Endodermal cell (in vitro differentiated cells): ENCODE results near the gene RWDD2A. TPM values are rescaled to one million over a fixed set of nuclear protein-coding genes. Genes with fewer than 3 reads are reported as not detected.

Source experiments
- DNase-seq: peaks from one replicate; pipeline ENCODE4 v3.0.0-alpha.2; 2017
- H3K27ac ChIP-seq: 2 replicates; pipeline ENCODE4 v1.5.1; 2013; ENCODE audit warnings: mild to moderate bottlenecking, low read depth, low read length, moderate library complexity
- H3K27me3 ChIP-seq: 2 replicates; pipeline ENCODE4 v1.6.1; 2013; ENCODE audit warnings: mild to moderate bottlenecking, low read length, moderate library complexity; ENCODE audit not compliant: insufficient read depth, control insufficient read depth, poor library complexity, severe bottlenecking
- H3K36me3 ChIP-seq: 2 replicates; pipeline ENCODE4 v1.7.0; 2013; ENCODE audit warnings: mild to moderate bottlenecking, low read length, moderate library complexity; ENCODE audit not compliant: control insufficient read depth, insufficient read depth
- H3K4me1 ChIP-seq: one replicate; pipeline ENCODE4 v1.7.0; 2013; ENCODE audit warnings: low read length; ENCODE audit not compliant: control insufficient read depth, insufficient read depth
- H3K4me3 ChIP-seq: 2 replicates; pipeline ENCODE4 v1.5.1; 2013; ENCODE audit warnings: mild to moderate bottlenecking, low read length, moderate library complexity
- H3K9ac ChIP-seq: 2 replicates; pipeline ENCODE4 v1.6.1; 2013; ENCODE audit warnings: mild to moderate bottlenecking, low read length, moderate library complexity; ENCODE audit not compliant: poor library complexity, severe bottlenecking; ENCODE audit errors: extremely low read depth
- H3K9me3 ChIP-seq: 2 replicates; pipeline ENCODE4 v1.6.1; 2013; ENCODE audit warnings: mild to moderate bottlenecking, low read length, moderate library complexity; ENCODE audit not compliant: control insufficient read depth
- H3K27ac Mint-ChIP-seq: 2 replicates; pipeline ENCODE4 v1.8.0; 2020; ENCODE audit warnings: mixed read lengths
- H3K27me3 Mint-ChIP-seq: 2 replicates; pipeline ENCODE4 v1.8.0; 2021; ENCODE audit warnings: mild to moderate bottlenecking, mixed read lengths; ENCODE audit not compliant: insufficient read depth
- H3K36me3 Mint-ChIP-seq: 2 replicates; pipeline ENCODE4 v1.8.0; 2020; ENCODE audit warnings: low read depth, mixed read lengths
- H3K4me1 Mint-ChIP-seq: 2 replicates; pipeline ENCODE4 v1.8.0; 2020; ENCODE audit warnings: mixed read lengths
- H3K4me3 Mint-ChIP-seq: 2 replicates; pipeline ENCODE4 v1.8.0; 2020; ENCODE audit warnings: mild to moderate bottlenecking, moderate library complexity, mixed read lengths
- H3K9me3 Mint-ChIP-seq: 2 replicates; pipeline ENCODE4 v1.8.0; 2020; ENCODE audit warnings: mild to moderate bottlenecking, mixed read lengths
- CTCF ChIP-seq: fragments of 200-600 bp; sonication (generic); conservative IDR thresholded peaks from 2 replicates; pipeline ENCODE4 v1.5.0; 2021; ENCODE audit warnings: antibody characterized with exemption, mild to moderate bottlenecking
- WGBS, 2 experiments: methylation state at CpG; one replicate each; pipeline versions ENCODE4 v1.1.5 to v1.1.7; 2013; ENCODE audit warnings: missing lambda C conversion rate in 2 of 2, mixed read lengths in 1 of 2; ENCODE audit not compliant: insufficient coverage in 1 of 2, insufficient read length in 1 of 2; 5-methylcytosine and 5-hydroxymethylcytosine counted together
- total RNA-seq, 2 donors: library from RNA; stranded (reverse); fragmentation: NEBNext Ultra II Directional in 1 of 2; extraction: Animal tissue kit (Norgen Biotek cat#: 25700) in 1 of 2; gene quantifications; 2 replicates in 1 of 2; 3 replicates in 1 of 2; pipeline ENCODE4 v1.2.1, GENCODE V29; 2021

The RWDD2A gene
- total RNA-seq, 2 donors from 2014 or later, result 6.0 to 8.1 TPM

GRCh38 chr6:83167726-83168278 lies 25.4 kb upstream of the RWDD2A start:
- Mint-ChIP-seq H3K4me1 (no peaks in the 10 kb centered on the region), H3K4me3 (no peak overlapping the region), H3K36me3 (peaks cover 67% of the 10 kb centered on the region), H3K9me3 (no peaks in the 10 kb centered on the region), H3K27ac (peak overlapping the region; percentile 55), H3K27me3 (no peaks in the 10 kb centered on the region)
- 95 to 100% methylated on average over 2 to 4 of the region's 5 CpGs for WGBS, 2 experiments
- no peaks in the 10 kb centered on the region for H3K9me3 ChIP-seq
- H3K27me3 ChIP-seq, result no peaks in the 10 kb centered on the region
- no peak for DNase-seq
- no peak overlapping the region for H3K4me3 ChIP-seq
- no peak for TF ChIP-seq CTCF
- no peak overlapping the region for H3K27ac ChIP-seq
- H3K36me3 ChIP-seq, result peaks cover 94% of the 10 kb centered on the region
- H3K4me1 ChIP-seq, result no peaks in the 10 kb centered on the region
- no peak overlapping the region for H3K9ac ChIP-seq

- Mint-ChIP-seq H3K27me3 (no peaks in the 10 kb centered on the region), H3K36me3 (peaks cover 68% of the 10 kb centered on the region), H3K4me3 (no peak overlapping the region), H3K4me1 (no peaks in the 10 kb centered on the region), H3K27ac (peak overlapping the region; percentile 26), H3K9me3 (no peaks in the 10 kb centered on the region)
- 100% methylated on average over 1 of the region's 1 CpG; no CpG with 5 or more reads in 1 of the 2 experiments for WGBS, 2 experiments
- Histone ChIP-seq H3K27me3 (no peaks in the 10 kb centered on the region), H3K9ac (no peak overlapping the region), H3K9me3 (no peaks in the 10 kb centered on the region), H3K27ac (no peak overlapping the region), H3K36me3 (peaks cover 95% of the 10 kb centered on the region), H3K4me1 (no peaks in the 10 kb centered on the region), H3K4me3 (no peak overlapping the region)
- TF ChIP-seq CTCF, result no peak
- DNase-seq, result no peak
These were observed 24.6 kb upstream of the RWDD2A start for GRCh38 chr6:83168556-83168955.

- H3K4me1 ChIP-seq, result no peaks in the 10 kb centered on the region
- Mint-ChIP-seq H3K27ac (no peak overlapping the region), H3K9me3 (no peaks in the 10 kb centered on the region), H3K27me3 (no peaks in the 10 kb centered on the region), H3K36me3 (peaks cover 71% of the 10 kb centered on the region), H3K4me1 (no peaks in the 10 kb centered on the region), H3K4me3 (no peak overlapping the region)
- no peak overlapping the region for H3K27ac ChIP-seq
- no peak for TF ChIP-seq CTCF
- no peaks in the 10 kb centered on the region for H3K27me3 ChIP-seq
- H3K36me3 ChIP-seq, result peaks cover 95% of the 10 kb centered on the region
- H3K9me3 ChIP-seq, result no peaks in the 10 kb centered on the region
- no peak overlapping the region for H3K9ac ChIP-seq
- H3K4me3 ChIP-seq, result no peak overlapping the region
- no peak for DNase-seq
These were observed 24.1 kb upstream of the RWDD2A start for GRCh38 chr6:83169106-83169505.
